Mesenchymal stem cell (in vitro differentiated cells and primary cell): Measurements from ENCODE around the gene SHANK3. TPM values are rescaled to one million over a fixed set of nuclear protein-coding genes. Genes with fewer than 3 reads are reported as not detected.

Source experiments
- DNase-seq: peaks from one replicate; pipeline ENCODE4 v3.0.0-alpha.2; 2013
- H2AFZ ChIP-seq: one replicate; pipeline ENCODE4 v1.6.1; 2013; ENCODE audit warnings: low read depth, mild to moderate bottlenecking, control low read depth, inconsistent platforms, low read length, moderate library complexity
- H2AK5ac ChIP-seq: 2 replicates; pipeline ENCODE4 v1.6.1; 2013; ENCODE audit warnings: low read length, moderate library complexity, mild to moderate bottlenecking, inconsistent platforms; ENCODE audit not compliant: severe bottlenecking
- H2BK120ac ChIP-seq: one replicate; pipeline ENCODE4 v1.6.1; 2013; ENCODE audit warnings: low read depth, mild to moderate bottlenecking, inconsistent platforms, low read length, moderate library complexity
- H2BK12ac ChIP-seq, 2 experiments: one replicate each; pipeline ENCODE4 v1.6.1; 2013; ENCODE audit warnings: inconsistent platforms in 2 of 2, low read length in 2 of 2, mild to moderate bottlenecking in 2 of 2, moderate library complexity in 2 of 2, control low read depth in 1 of 2
- H2BK15ac ChIP-seq: one replicate; pipeline ENCODE4 v1.6.1; 2013; ENCODE audit warnings: mild to moderate bottlenecking, low read depth, inconsistent platforms; ENCODE audit not compliant: poor library complexity, severe bottlenecking
- H2BK5ac ChIP-seq: 2 replicates; pipeline ENCODE4 v1.6.1; 2013; ENCODE audit warnings: low read depth, mild to moderate bottlenecking, low read length, control low read depth, inconsistent platforms; ENCODE audit not compliant: poor library complexity, severe bottlenecking
- H3K14ac ChIP-seq, 2 experiments: one replicate each; pipeline ENCODE4 v1.6.1; 2013; ENCODE audit warnings: inconsistent platforms in 2 of 2, low read length in 2 of 2, control low read depth in 1 of 2, mild to moderate bottlenecking in 1 of 2, moderate library complexity in 1 of 2
- H3K18ac ChIP-seq, 2 experiments: one replicate each; pipeline ENCODE4 v1.6.1; 2013; ENCODE audit warnings: inconsistent platforms in 2 of 2, low read length in 2 of 2, control low read depth in 1 of 2, low read depth in 1 of 2, mild to moderate bottlenecking in 1 of 2
- H3K23ac ChIP-seq, 2 experiments: one replicate each; pipeline ENCODE4 v1.6.1; 2013; ENCODE audit warnings: inconsistent platforms in 2 of 2, low read length in 2 of 2, mild to moderate bottlenecking in 2 of 2, moderate library complexity in 2 of 2, control low read depth in 1 of 2
- H3K27ac ChIP-seq: 2 replicates; pipeline ENCODE4 v1.5.1; 2013; ENCODE audit warnings: mild to moderate bottlenecking, moderate library complexity, low read length, control low read depth, inconsistent platforms; ENCODE audit not compliant: poor library complexity, severe bottlenecking
- H3K27me3 ChIP-seq, 2 experiments: 2 replicates each; pipeline versions ENCODE4 v1.6.1 to v1.7.0; 2013; ENCODE audit warnings: low read length in 2 of 2, mild to moderate bottlenecking in 2 of 2, moderate library complexity in 2 of 2, control low read depth in 1 of 2, inconsistent platforms in 1 of 2; ENCODE audit not compliant: control insufficient read depth in 1 of 2, insufficient read depth in 1 of 2
- H3K36me3 ChIP-seq, 2 experiments: 2 replicates each; pipeline versions ENCODE4 v1.6.1 to v1.7.0; 2013; ENCODE audit warnings: low read length in 2 of 2, control low read depth in 1 of 2, inconsistent platforms in 1 of 2, low read depth in 1 of 2, mild to moderate bottlenecking in 1 of 2; ENCODE audit not compliant: insufficient read depth in 2 of 2, control insufficient read depth in 1 of 2
- H3K4ac ChIP-seq, 2 experiments: one replicate each; pipeline ENCODE4 v1.6.1; 2013; ENCODE audit warnings: inconsistent platforms in 2 of 2, low read length in 2 of 2, mild to moderate bottlenecking in 2 of 2, moderate library complexity in 2 of 2, control low read depth in 1 of 2, low read depth in 1 of 2
- H3K4me1 ChIP-seq: 2 replicates; pipeline ENCODE4 v1.6.1; 2013; ENCODE audit warnings: low read depth, low read length, control low read depth; ENCODE audit not compliant: control insufficient read depth, insufficient read depth
- H3K4me2 ChIP-seq: 2 replicates; pipeline ENCODE4 v1.6.1; 2013; ENCODE audit warnings: low read length, mild to moderate bottlenecking, inconsistent platforms; ENCODE audit not compliant: poor library complexity, severe bottlenecking
- H3K4me3 ChIP-seq, 2 experiments: 2 replicates each; pipeline versions ENCODE4 v1.5.1 to v1.7.0; 2013; ENCODE audit warnings: low read length in 2 of 2, mild to moderate bottlenecking in 2 of 2, control low read depth in 1 of 2, low read depth in 1 of 2; ENCODE audit not compliant: insufficient read depth in 1 of 2
- H3K79me1 ChIP-seq: replicated peaks from 2 replicates; pipeline ENCODE4 v1.6.1; 2013; ENCODE audit warnings: mild to moderate bottlenecking, control low read depth, low read length, inconsistent platforms; ENCODE audit not compliant: poor library complexity, severe bottlenecking
- H3K9ac ChIP-seq: 2 replicates; pipeline ENCODE4 v1.7.0; 2013; ENCODE audit warnings: mild to moderate bottlenecking, low read length, moderate library complexity
- H3K9me3 ChIP-seq: 2 replicates; pipeline ENCODE4 v1.7.0; 2013; ENCODE audit warnings: mild to moderate bottlenecking, low read length; ENCODE audit not compliant: control insufficient read depth
- H4K8ac ChIP-seq: one replicate; pipeline ENCODE4 v1.6.1; 2013; ENCODE audit warnings: inconsistent platforms, mild to moderate bottlenecking, low read length, moderate library complexity
- H4K91ac ChIP-seq: one replicate; pipeline ENCODE4 v1.6.1; 2013; ENCODE audit warnings: mild to moderate bottlenecking, low read length, inconsistent platforms
- WGBS: methylation state at CpG from one replicate; pipeline ENCODE4 v1.1.7; 2013; ENCODE audit warnings: mixed read lengths; 5-methylcytosine and 5-hydroxymethylcytosine counted together
- small RNA-seq: library from polyadenylated mRNA; stranded (forward); fragments of <200 nt; extraction: miRNeasy Mini kit (QIAGEN cat#:217004); gene quantifications from one replicate; pipeline ENCODE3, GENCODE V24; 2013; ENCODE audit warnings: low read depth

SHANK3 gene

DNA sequence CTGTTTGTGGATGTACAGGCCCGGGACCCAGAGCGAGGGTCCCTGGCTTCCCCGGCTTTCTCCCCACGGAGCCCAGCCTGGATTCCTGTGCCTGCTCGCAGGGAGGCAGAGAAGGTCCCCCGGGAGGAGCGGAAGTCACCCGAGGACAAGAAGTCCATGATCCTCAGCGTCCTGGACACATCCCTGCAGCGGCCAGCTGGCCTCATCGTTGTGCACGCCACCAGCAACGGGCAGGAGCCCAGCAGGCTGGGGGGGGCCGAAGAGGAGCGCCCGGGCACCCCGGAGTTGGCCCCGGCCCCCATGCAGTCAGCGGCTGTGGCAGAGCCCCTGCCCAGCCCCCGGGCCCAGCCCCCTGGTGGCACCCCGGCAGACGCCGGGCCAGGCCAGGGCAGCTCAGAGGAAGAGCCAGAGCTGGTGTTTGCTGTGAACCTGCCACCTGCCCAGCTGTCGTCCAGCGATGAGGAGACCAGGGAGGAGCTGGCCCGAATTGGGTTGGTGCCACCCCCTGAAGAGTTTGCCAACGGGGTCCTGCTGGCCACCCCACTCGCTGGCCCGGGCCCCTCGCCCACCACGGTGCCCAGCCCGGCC is 48.7 kb downstream of the SHANK3 start:
- no peak overlapping the region for H3K23ac ChIP-seq
- H3K27ac ChIP-seq = no peak overlapping the region
- H3K4me2 ChIP-seq = no peak overlapping the region
- H2BK15ac ChIP-seq = no peak overlapping the region
- no peak overlapping the region for H3K4ac ChIP-seq
- H2BK120ac ChIP-seq = no peak overlapping the region
- peaks cover 32 to 48% of the 10 kb centered on the region in 2 experiments for H3K27me3 ChIP-seq
- H3K9ac ChIP-seq = no peak overlapping the region
- no peak overlapping the region for H4K91ac ChIP-seq
- no peak overlapping the region for H3K18ac ChIP-seq
- no peak overlapping the region for H2BK5ac ChIP-seq
- H2AFZ ChIP-seq = no peak overlapping the region
- H3K9me3 ChIP-seq = no peaks in the 10 kb centered on the region
- no peak overlapping the region for H4K8ac ChIP-seq
- no peak overlapping the region for H2BK12ac ChIP-seq
- H2AK5ac ChIP-seq = no peak overlapping the region
- peaks cover 8% of the 10 kb centered on the region for H3K4me1 ChIP-seq
- no peak overlapping the region for H3K4me3 ChIP-seq
- H3K36me3 ChIP-seq = peaks cover 0 to 16% of the 10 kb centered on the region in 2 experiments
- H3K14ac ChIP-seq = no peak overlapping the region
- H3K79me1 ChIP-seq = no peaks in the 10 kb centered on the region
- DNase-seq = no peak
- 88% methylated on average over 32 of the region's 32 CpGs for WGBS

DNA sequence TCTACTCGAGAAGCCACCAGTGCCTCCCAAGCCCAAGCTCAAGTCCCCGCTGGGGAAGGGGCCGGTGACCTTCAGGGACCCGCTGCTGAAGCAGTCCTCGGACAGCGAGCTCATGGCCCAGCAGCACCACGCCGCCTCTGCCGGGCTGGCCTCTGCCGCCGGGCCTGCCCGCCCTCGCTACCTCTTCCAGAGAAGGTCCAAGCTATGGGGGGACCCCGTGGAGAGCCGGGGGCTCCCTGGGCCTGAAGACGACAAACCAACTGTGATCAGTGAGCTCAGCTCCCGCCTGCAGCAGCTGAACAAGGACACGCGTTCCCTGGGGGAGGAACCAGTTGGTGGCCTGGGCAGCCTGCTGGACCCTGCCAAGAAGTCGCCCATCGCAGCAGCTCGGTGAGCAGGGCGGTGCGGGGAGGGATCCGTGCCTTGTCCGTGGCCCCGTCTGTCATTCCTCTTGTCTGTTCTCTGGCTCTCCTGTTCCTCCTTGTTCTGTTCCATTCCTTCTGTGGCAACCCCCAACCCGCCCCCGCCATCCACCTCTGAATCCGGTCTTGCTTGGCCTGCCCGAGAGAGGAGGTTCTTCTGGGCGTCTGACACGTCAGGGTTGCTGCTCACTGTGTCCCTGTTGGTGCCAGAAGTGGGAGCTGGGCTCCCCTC is 49.6 kb downstream of the SHANK3 start:
- no peak overlapping the region for H3K18ac ChIP-seq

More for the DNA sequence above, 49.6 kb downstream of the SHANK3 start:
- Histone ChIP-seq H3K9me3 (no peaks in the 10 kb centered on the region), H2BK120ac (no peak overlapping the region), H3K23ac (no peak overlapping the region), H3K36me3 (peaks cover 0 to 16% of the 10 kb centered on the region in 2 experiments), H3K4me2 (no peak overlapping the region), H3K4ac (no peak overlapping the region), H2BK5ac (no peak overlapping the region), H2AK5ac (no peak overlapping the region), H3K4me3 (no peak overlapping the region), H2BK15ac (no peak overlapping the region), H3K14ac (no peak overlapping the region), H3K4me1 (peaks cover 4% of the 10 kb centered on the region), H2AFZ (no peak overlapping the region), H3K9ac (no peak overlapping the region), H3K27ac (no peak overlapping the region), H3K79me1 (no peaks in the 10 kb centered on the region), H3K27me3 (peaks cover 32 to 40% of the 10 kb centered on the region in 2 experiments), H4K8ac (no peak overlapping the region), H2BK12ac (no peak overlapping the region), H4K91ac (no peak overlapping the region)
- no peak for DNase-seq
- 95% methylated on average over 33 of the region's 33 CpGs for WGBS

Small RNA genes within 50 kb of the gene (small RNA-seq; reads per million reads assigned to genes)
- gene RF00019 = not detected
- gene RNU6-409P = not detected
